Epidermal melanocyte (primary cell): Measurements from ENCODE around the gene PAX7.
"Not testable (repeated sequence)": the region's sequence is repeated elsewhere in the genome, so short reads cannot be mapped to it uniquely, and the experiment has no call there.

Experiments used
- DNase-seq: peaks from one replicate; pipeline ENCODE4 v3.0.0; 2011; ENCODE audit warnings: low spot score; ENCODE audit not compliant: insufficient read length

Gene PAX7

GRCh38 chr1:18726368-18726767 is 95.7 kb downstream of the PAX7 start:
- DNase-seq: no peak

GRCh38 chr1:18727956-18728355 is 97.3 kb downstream of the PAX7 start:
- no peak for DNase-seq

- no peak for DNase-seq
These were observed 99.7 kb downstream of the PAX7 start for GRCh38 chr1:18730321-18730720.

GRCh38 chr1:18731148-18731547 is 100.5 kb downstream of the PAX7 start:
- DNase-seq: no peak

GRCh38 chr1:18731591-18732235 is 101.1 kb downstream of the PAX7 start:
- no peak for DNase-seq

GRCh38 chr1:18732686-18733085 is 102.0 kb downstream of the PAX7 start:
- DNase-seq: no peak

GRCh38 chr1:18734001-18734400 is 103.4 kb downstream of the PAX7 start:
- DNase-seq: no peak

- DNase-seq: no peak
These were observed 104.0 kb downstream of the PAX7 start for GRCh38 chr1:18734461-18735223.

GRCh38 chr1:18735224-18735997 is 104.8 kb downstream of the PAX7 start:
- no peak for DNase-seq

- no peak for DNase-seq
These were observed 106.3 kb downstream of the PAX7 start for GRCh38 chr1:18736958-18737357.

- DNase-seq: no peak
These were observed 107.5 kb downstream of the PAX7 start for GRCh38 chr1:18738126-18738525.

GRCh38 chr1:18738617-18739016 is 108.0 kb downstream of the PAX7 start:
- no peak for DNase-seq

GRCh38 chr1:18739408-18739807 is 108.8 kb downstream of the PAX7 start:
- no peak for DNase-seq

- DNase-seq: no peak
These were observed 109.3 kb downstream of the PAX7 start for GRCh38 chr1:18739897-18740296.

GRCh38 chr1:18740617-18741016 is 110.0 kb downstream of the PAX7 start:
- no peak for DNase-seq

- DNase-seq: no peak
These were observed 112.6 kb downstream of the PAX7 start for GRCh38 chr1:18743233-18743632.

GRCh38 chr1:18744381-18744780 is 113.7 kb downstream of the PAX7 start:
- not testable (repeated sequence) for DNase-seq

- DNase-seq: no peak
These were observed 116.3 kb downstream of the PAX7 start for GRCh38 chr1:18746981-18747380.

- DNase-seq: no peak
These were observed 117.0 kb downstream of the PAX7 start for GRCh38 chr1:18747671-18748070.

GRCh38 chr1:18748435-18748834 is 117.8 kb downstream of the PAX7 start:
- no peak for DNase-seq

GRCh38 chr1:18749569-18749968 is 118.9 kb downstream of the PAX7 start:
- DNase-seq: no peak

GRCh38 chr1:18750600-18750999 is 120.0 kb downstream of the PAX7 start:
- no peak for DNase-seq
